ENCODE measurements around the gene SHC3.

DNA sequence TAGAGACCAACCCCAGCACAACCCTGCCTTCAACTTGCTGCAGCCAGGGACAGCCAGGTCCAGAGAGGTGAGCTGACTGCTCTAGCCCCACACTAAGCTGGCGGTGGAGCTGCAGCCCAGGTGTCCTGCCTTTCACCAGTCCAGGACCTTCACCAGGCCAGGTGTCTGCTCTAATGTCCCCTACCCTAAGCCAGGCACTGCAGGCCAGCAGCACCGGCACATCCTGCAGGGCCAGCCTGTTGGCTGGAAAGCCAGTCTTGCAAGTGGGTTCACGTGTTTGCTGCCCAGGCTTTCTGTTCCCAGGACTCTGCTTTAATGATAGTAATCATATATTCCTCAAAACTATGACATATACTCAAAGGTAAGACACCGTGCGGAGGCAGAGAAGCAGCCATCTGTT lies 5.5 kb downstream of the SHC3 start:
- TF ChIP-seq, protein P1, sequence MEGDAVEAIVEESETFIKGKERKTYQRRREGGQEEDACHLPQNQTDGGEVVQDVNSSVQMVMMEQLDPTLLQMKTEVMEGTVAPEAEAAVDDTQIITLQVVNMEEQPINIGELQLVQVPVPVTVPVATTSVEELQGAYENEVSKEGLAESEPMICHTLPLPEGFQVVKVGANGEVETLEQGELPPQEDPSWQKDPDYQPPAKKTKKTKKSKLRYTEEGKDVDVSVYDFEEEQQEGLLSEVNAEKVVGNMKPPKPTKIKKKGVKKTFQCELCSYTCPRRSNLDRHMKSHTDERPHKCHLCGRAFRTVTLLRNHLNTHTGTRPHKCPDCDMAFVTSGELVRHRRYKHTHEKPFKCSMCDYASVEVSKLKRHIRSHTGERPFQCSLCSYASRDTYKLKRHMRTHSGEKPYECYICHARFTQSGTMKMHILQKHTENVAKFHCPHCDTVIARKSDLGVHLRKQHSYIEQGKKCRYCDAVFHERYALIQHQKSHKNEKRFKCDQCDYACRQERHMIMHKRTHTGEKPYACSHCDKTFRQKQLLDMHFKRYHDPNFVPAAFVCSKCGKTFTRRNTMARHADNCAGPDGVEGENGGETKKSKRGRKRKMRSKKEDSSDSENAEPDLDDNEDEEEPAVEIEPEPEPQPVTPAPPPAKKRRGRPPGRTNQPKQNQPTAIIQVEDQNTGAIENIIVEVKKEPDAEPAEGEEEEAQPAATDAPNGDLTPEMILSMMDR (IDR thresholded peaks at IDR 0.05) = no peak
- no peak for TF ChIP-seq POLR2A (IDR thresholded peaks at IDR 0.05)

All from body of pancreas (tissue), 4 donors.